Measurements from ENCODE around the gene KCNAB1. TPM values are rescaled to one million over a fixed set of nuclear protein-coding genes. Genes with fewer than 3 reads are reported as not detected.

The KCNAB1 gene
- total RNA-seq, 2 experiments from 2014 or later, result not detected

- TF ChIP-seq EZH2phosphoT487 (IDR thresholded peaks at IDR 0.05; ENCODE audit: borderline replicate concordance, low read depth, low read length) (no peak), CTCF (conservative IDR thresholded peaks at IDR 0.05; ENCODE audit: low read length) (no peak)
- CTCF ChIA-PET (ENCODE audit: unreplicated experiment), result no interaction called here
- no peak for DNase-seq (ENCODE audit: low spot score)
- BruUV-seq (replicated peaks), result no TSS peak
- Histone ChIP-seq H3K36me3 (ENCODE audit: insufficient read depth, low read length) (no peaks in the 10 kb centered on the region), H3K9me2 (ENCODE audit: insufficient read depth, low read length) (no peaks in the 10 kb centered on the region), H3K4me2 (ENCODE audit: low read length) (no peak overlapping the region), H4K20me1 (ENCODE audit: insufficient read depth, low read length) (no peaks in the 10 kb centered on the region), H3K4me1 (ENCODE audit: insufficient read depth, low read length, poor library complexity, severe bottlenecking) (peaks cover 17% of the 10 kb centered on the region), H3K79me2 (ENCODE audit: insufficient read depth, low read depth, low read length) (no peaks in the 10 kb centered on the region), H3K9me3 (ENCODE audit: low read length) (no peaks in the 10 kb centered on the region), H2AFZ (ENCODE audit: low read length) (no peak overlapping the region), H3K27ac (ENCODE audit: low read depth, low read length, poor library complexity, severe bottlenecking) (no peak overlapping the region), H3K4me3 (ENCODE audit: low read depth, low read length, poor library complexity, severe bottlenecking) (no peak overlapping the region)
- POLR2A ChIA-PET, result interaction anchor here (0.7 kb wide), 1 partner anchor 14 kb away, joined by 3 read pairs; no protein-coding TSS in a partner anchor
- intact Hi-C loops (cut with micrococcal nuclease; ENCODE audit: unreplicated experiment), result no loop called here
Observed at GRCh38 chr3:156478891-156479290, 358.5 kb downstream of the KCNAB1 start.

GRCh38 chr3:156479604-156480003, 359.2 kb downstream of the KCNAB1 start:
- ChIA-PET CTCF (ENCODE audit: unreplicated experiment) (no interaction called here), POLR2A (interaction anchor here (0.6 kb wide), 1 partner anchor 11 kb away, joined by 3 read pairs; no protein-coding TSS in a partner anchor)
- no peaks in the 10 kb centered on the region for H3K36me3 ChIP-seq (ENCODE audit: insufficient read depth, low read length)
- no peak overlapping the region for H3K4me2 ChIP-seq (ENCODE audit: low read length)
- intact Hi-C loops (cut with micrococcal nuclease; ENCODE audit: unreplicated experiment), result no loop called here
- H3K9me2 ChIP-seq (ENCODE audit: insufficient read depth, low read length), result no peaks in the 10 kb centered on the region
- no peaks in the 10 kb centered on the region for H3K9me3 ChIP-seq (ENCODE audit: low read length)
- no peak for TF ChIP-seq CTCF (conservative IDR thresholded peaks at IDR 0.05; ENCODE audit: low read length)
- no peak for TF ChIP-seq EZH2phosphoT487 (IDR thresholded peaks at IDR 0.05; ENCODE audit: borderline replicate concordance, low read depth, low read length)
- no peaks in the 10 kb centered on the region for H3K79me2 ChIP-seq (ENCODE audit: insufficient read depth, low read depth, low read length)
- DNase-seq (ENCODE audit: low spot score), result no peak
- H2AFZ ChIP-seq (ENCODE audit: low read length), result no peak overlapping the region
- H3K27ac ChIP-seq (ENCODE audit: low read depth, low read length, poor library complexity, severe bottlenecking), result no peak overlapping the region
- H3K4me1 ChIP-seq (ENCODE audit: insufficient read depth, low read length, poor library complexity, severe bottlenecking), result peaks cover 24% of the 10 kb centered on the region
- no TSS peak for BruUV-seq (replicated peaks)
- H4K20me1 ChIP-seq (ENCODE audit: insufficient read depth, low read length), result no peaks in the 10 kb centered on the region
- H3K4me3 ChIP-seq (ENCODE audit: low read depth, low read length, poor library complexity, severe bottlenecking), result no peak overlapping the region

GRCh38 chr3:156480949-156481348, 360.6 kb downstream of the KCNAB1 start:
- no peak for DNase-seq (ENCODE audit: low spot score)
- Histone ChIP-seq H3K4me1 (ENCODE audit: insufficient read depth, low read length, poor library complexity, severe bottlenecking) (peaks cover 35% of the 10 kb centered on the region), H4K20me1 (ENCODE audit: insufficient read depth, low read length) (no peaks in the 10 kb centered on the region), H3K9me3 (ENCODE audit: low read length) (no peaks in the 10 kb centered on the region), H3K4me2 (ENCODE audit: low read length) (no peak overlapping the region), H3K79me2 (ENCODE audit: insufficient read depth, low read depth, low read length) (no peaks in the 10 kb centered on the region), H3K4me3 (ENCODE audit: low read depth, low read length, poor library complexity, severe bottlenecking) (no peak overlapping the region), H3K36me3 (ENCODE audit: insufficient read depth, low read length) (no peaks in the 10 kb centered on the region), H2AFZ (ENCODE audit: low read length) (no peak overlapping the region), H3K9me2 (ENCODE audit: insufficient read depth, low read length) (no peaks in the 10 kb centered on the region), H3K27ac (ENCODE audit: low read depth, low read length, poor library complexity, severe bottlenecking) (no peak overlapping the region)
- no TSS peak for BruUV-seq (replicated peaks)
- CTCF ChIA-PET (ENCODE audit: unreplicated experiment), result no interaction called here
- intact Hi-C loops (cut with micrococcal nuclease; ENCODE audit: unreplicated experiment), result no loop called here
- TF ChIP-seq EZH2phosphoT487 (IDR thresholded peaks at IDR 0.05; ENCODE audit: borderline replicate concordance, low read depth, low read length), result no peak
- TF ChIP-seq CTCF (conservative IDR thresholded peaks at IDR 0.05; ENCODE audit: low read length), result no peak
- POLR2A ChIA-PET, result interaction anchor here (0.6 to 1.1 kb wide), 4 partner anchors 70 to 699 kb away, joined by 3 to 6 read pairs (median 4); no protein-coding TSS in a partner anchor

Data from OCI-LY7 (cell line).